ENCODE measurements around the gene GARIN5A.

GRCh38 chr19:50519006-50519575, 42.4 kb upstream of the GARIN5A start:
- TF ChIP-seq CTCF (IDR thresholded peaks at IDR 0.05) (no peak), POLR2A (IDR thresholded peaks at IDR 0.05) (no peak)

Measured in heart left ventricle (tissue), 13 donors.